Keratinocyte (primary cell): ENCODE results near the gene AQR. TPM values are rescaled to one million over a fixed set of nuclear protein-coding genes. Genes with fewer than 3 reads are reported as not detected.
A peak's percentile ranks its signal among the peaks of the same experiment; 100 is the strongest.

ENCODE experiments used
- DNase-seq: peaks from one replicate; pipeline ENCODE4 v3.0.0-alpha.2; 2011; ENCODE audit warnings: low read depth, missing footprints, low spot score
- FAIRE-seq: peaks from 2 replicates; lab custom pipeline; 2011; peaks lifted over from hg19 to GRCh38; lab: Jason Lieb, UNC
- H2AFZ ChIP-seq: 2 replicates; pipeline ENCODE4 v1.6.0; 2012; ENCODE audit warnings: low read length, control low read depth, inconsistent platforms; ENCODE audit not compliant: control insufficient read depth
- H3K27ac ChIP-seq: 2 replicates; pipeline ENCODE4 v1.5.1; 2011; ENCODE audit warnings: low read length; ENCODE audit not compliant: control insufficient read depth, insufficient read depth
- H3K27me3 ChIP-seq: 3 replicates; pipeline ENCODE4 v1.6.0; 2011; ENCODE audit warnings: low read length; ENCODE audit not compliant: control insufficient read depth, insufficient read depth; ENCODE audit errors: extremely low read depth
- H3K36me3 ChIP-seq, 2 experiments: 2 replicates in 1 of 2; 3 replicates in 1 of 2; pipeline ENCODE4 v1.5.1; 2011; ENCODE audit warnings: low read length in 2 of 2, mild to moderate bottlenecking in 1 of 2; ENCODE audit not compliant: control insufficient read depth in 2 of 2, insufficient read depth in 2 of 2; ENCODE audit errors: extremely low read depth in 1 of 2
- H3K4me1 ChIP-seq: 3 replicates; pipeline ENCODE4 v1.5.1; 2011; ENCODE audit warnings: low read length; ENCODE audit not compliant: control insufficient read depth, insufficient read depth; ENCODE audit errors: extremely low read depth
- H3K4me2 ChIP-seq: 3 replicates; pipeline ENCODE4 v1.6.0; 2011; ENCODE audit warnings: low read depth, low read length; ENCODE audit not compliant: control insufficient read depth, insufficient read depth; ENCODE audit errors: extremely low read depth
- H3K4me3 ChIP-seq, 3 experiments: fragments of 200-600 bp in 1 of 3; sonication (generic) in 1 of 3; 2 replicates in 2 of 3; 3 replicates in 1 of 3; pipeline ENCODE4 v1.5.1; 2011 to 2016; ENCODE audit warnings: low read length in 3 of 3, mild to moderate bottlenecking in 3 of 3, control low read depth in 2 of 3, inconsistent platforms in 1 of 3, low read depth in 1 of 3, mixed read lengths in 1 of 3, mixed run types in 1 of 3, moderate library complexity in 1 of 3; ENCODE audit not compliant: control insufficient read depth in 2 of 3, insufficient read depth in 2 of 3; ENCODE audit errors: extremely low read depth in 1 of 3
- H3K79me2 ChIP-seq: 2 replicates; pipeline ENCODE4 v1.6.0; 2012; ENCODE audit warnings: low read length; ENCODE audit not compliant: control insufficient read depth, insufficient read depth
- H3K9ac ChIP-seq: 3 replicates; pipeline ENCODE4 v1.6.0; 2011; ENCODE audit warnings: low read length; ENCODE audit not compliant: control insufficient read depth, insufficient read depth; ENCODE audit errors: extremely low read depth
- H3K9me1 ChIP-seq: 3 replicates; pipeline ENCODE4 v1.6.0; 2011; ENCODE audit warnings: low read length; ENCODE audit not compliant: control insufficient read depth, insufficient read depth; ENCODE audit errors: extremely low read depth
- H3K9me3 ChIP-seq: 2 replicates; pipeline ENCODE4 v1.5.1; 2012; ENCODE audit warnings: low read depth, low read length; ENCODE audit not compliant: control insufficient read depth
- H4K20me1 ChIP-seq: 3 replicates; pipeline ENCODE4 v1.6.0; 2011; ENCODE audit warnings: low read length; ENCODE audit not compliant: control insufficient read depth, insufficient read depth; ENCODE audit errors: extremely low read depth
- CTCF ChIP-seq, 3 experiments: IDR thresholded peaks in 1 of 3; conservative IDR thresholded peaks in 1 of 3; optimal IDR thresholded peaks in 1 of 3; 2 replicates in 2 of 3; 3 replicates in 1 of 3; pipeline versions ENCODE3 to v1.5.1; 2011; ENCODE audit warnings: low read length in 3 of 3, mild to moderate bottlenecking in 3 of 3, moderate library complexity in 2 of 3, control low read depth in 1 of 3, inconsistent platforms in 1 of 3; ENCODE audit not compliant: insufficient read depth in 2 of 3; ENCODE audit errors: extremely low read depth in 1 of 3
- EZH2 ChIP-seq: IDR thresholded peaks from one replicate; pipeline ENCODE4 v1.6.1; 2012; ENCODE audit warnings: inconsistent platforms, mild to moderate bottlenecking, low read length, moderate library complexity
- dilution Hi-C: fragments of 300-500 bp; cut with MboI; formaldehyde crosslinking; loops from one replicate; pipeline ENCODE4 v1.7.0; 2020; ENCODE audit warnings: low sequenced_read_pairs; ENCODE audit not compliant: extremely low pct_ligation_motif_present
- polyA plus RNA-seq, 5 experiments: library from polyadenylated mRNA; depleted of rRNA in 3 of 5; stranded (reverse) in 3 of 5; stranded (forward) in 1 of 5; unstranded in 1 of 5; fragments of >200 nt; gene quantifications; 1 replicate in 1 of 5; 2 replicates in 3 of 5; 3 replicates in 1 of 5; pipeline versions ENCODE4 v1.2.1 to v1.2.3, GENCODE V29; 2011 to 2012; ENCODE audit warnings: missing spikeins in 2 of 5, low read depth in 1 of 5, low replicate concordance in 1 of 5

Gene AQR
- polyA plus RNA-seq, 1 donor (not counting 4 experiments of a cell fraction or from before 2014, with no cell fraction given): 28.2 TPM

DNA sequence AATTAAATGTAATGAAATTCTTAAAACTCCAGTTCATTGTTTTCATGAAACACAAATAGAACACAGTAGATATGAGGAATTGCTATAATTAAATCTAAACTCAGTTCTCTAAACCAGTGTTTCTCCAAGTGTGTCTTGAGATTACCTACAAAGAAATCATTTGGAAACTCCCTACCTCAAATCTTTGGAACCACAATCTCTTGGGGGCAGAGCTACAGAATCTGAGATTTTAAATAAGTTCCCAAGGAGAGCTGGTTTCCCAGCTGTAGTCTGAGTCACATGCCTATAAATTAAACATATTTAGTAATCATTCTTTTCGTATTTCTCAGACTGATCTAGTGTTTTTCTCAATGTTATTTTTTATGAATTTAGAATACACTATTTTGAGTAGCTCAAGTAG lies 157.2 kb downstream of the AQR start:
- H4K20me1 ChIP-seq: no peaks in the 10 kb centered on the region
- no peak overlapping the region for H3K27ac ChIP-seq
- no peak overlapping the region for H3K4me2 ChIP-seq
- no peaks in the 10 kb centered on the region for H3K27me3 ChIP-seq
- H3K4me1 ChIP-seq: no peaks in the 10 kb centered on the region
- H3K9me3 ChIP-seq: no peaks in the 10 kb centered on the region
- DNase-seq (no peak), FAIRE-seq (no peak)
- H3K79me2 ChIP-seq: no peaks in the 10 kb centered on the region
- no peak overlapping the region for H3K4me3 ChIP-seq
- H3K9ac ChIP-seq: no peak overlapping the region
- no peak overlapping the region for H2AFZ ChIP-seq
- TF ChIP-seq EZH2: no peak
- dilution Hi-C loops: no loop called here
- no peaks in the 10 kb centered on the region for H3K9me1 ChIP-seq
- H3K36me3 ChIP-seq: no peaks in the 10 kb centered on the region

- no peak for FAIRE-seq
- Histone ChIP-seq H3K36me3 (no peaks in the 10 kb centered on the region), H4K20me1 (no peaks in the 10 kb centered on the region), H3K27me3 (no peaks in the 10 kb centered on the region), H3K9ac (no peak overlapping the region), H3K79me2 (no peaks in the 10 kb centered on the region), H3K4me2 (no peak overlapping the region), H2AFZ (peak overlapping the region; percentile 61), H3K4me3 (no peak overlapping the region), H3K27ac (peak overlapping the region; percentile 57), H3K9me1 (no peaks in the 10 kb centered on the region), H3K9me3 (no peaks in the 10 kb centered on the region), H3K4me1 (no peaks in the 10 kb centered on the region)
- no peak for TF ChIP-seq CTCF (optimal IDR thresholded peaks at IDR 0.05 in 1 of 3, IDR thresholded peaks at IDR 0.05 in 1 of 3, conservative IDR thresholded peaks at IDR 0.05 in 1 of 3; ENCODE audit: extremely low read depth in 1 of 3, insufficient read depth in 2 of 3, low read length in 3 of 3)
- no peak for TF ChIP-seq EZH2
- peak; percentile 40 for DNase-seq
- dilution Hi-C loops: no loop called here
Measured at GRCh38 chr15:34810443-34811129, 159.0 kb downstream of the AQR start.

GRCh38 chr15:34809186-34809585 lies 160.4 kb downstream of the AQR start:
- H3K27ac ChIP-seq: no peak overlapping the region
- H3K4me1 ChIP-seq: no peaks in the 10 kb centered on the region
- no peak for DNase-seq
- no peak overlapping the region for H3K4me3 ChIP-seq
- no peak overlapping the region for H2AFZ ChIP-seq
- dilution Hi-C loops: no loop called here
- no peaks in the 10 kb centered on the region for H3K36me3 ChIP-seq
- no peaks in the 10 kb centered on the region for H3K9me3 ChIP-seq
- no peaks in the 10 kb centered on the region for H4K20me1 ChIP-seq
- no peaks in the 10 kb centered on the region for H3K79me2 ChIP-seq
- no peak overlapping the region for H3K4me2 ChIP-seq
- no peak overlapping the region for H3K9ac ChIP-seq
- H3K9me1 ChIP-seq: no peaks in the 10 kb centered on the region
- FAIRE-seq: no peak
- TF ChIP-seq EZH2 (no peak), CTCF (optimal IDR thresholded peaks at IDR 0.05 in 1 of 3, IDR thresholded peaks at IDR 0.05 in 1 of 3, conservative IDR thresholded peaks at IDR 0.05 in 1 of 3; ENCODE audit: extremely low read depth in 1 of 3, insufficient read depth in 2 of 3, low read length in 3 of 3) (no peak)
- H3K27me3 ChIP-seq: peaks cover 6% of the 10 kb centered on the region
